ENCODE measurements around the gene DDI2. TPM values are rescaled to one million over a fixed set of nuclear protein-coding genes. Genes with fewer than 3 reads are reported as not detected.

DDI2 gene
- total RNA-seq, 3 donors from 2014 or later (not counting 1 experiment from before 2014, with no cell fraction given): 27.3 to 39.8 (median 34.0) TPM

- WGBS (ENCODE audit: insufficient coverage): 83% methylated on average over 1 of the region's 1 CpG
- Mint-ChIP-seq H3K27me3 (ENCODE audit: low read depth in 2 of 2) (no peaks in the 10 kb centered on the region), H3K36me3 (peaks cover 15% of the 10 kb centered on the region), H3K27ac (peak overlapping the region in 1 of 2 donors; percentile 27), H3K4me1 (peaks cover 14 to 15% of the 10 kb centered on the region in 2 donors), H3K9me3 (no peaks in the 10 kb centered on the region), H3K4me3 (no peak overlapping the region)
- intact Hi-C loops (cut with micrococcal nuclease): no loop called here
- Histone ChIP-seq H3K36me3 (ENCODE audit: control insufficient read depth, insufficient read depth, low read length) (peaks cover 31% of the 10 kb centered on the region), H3K27me3 (ENCODE audit: control insufficient read depth, insufficient read depth, low read length) (no peaks in the 10 kb centered on the region), H3K4me3 (ENCODE audit: low read length) (no peak overlapping the region), H3K9me3 (ENCODE audit: control insufficient read depth, insufficient read depth, low read length) (no peaks in the 10 kb centered on the region), H3K4me1 (ENCODE audit: control insufficient read depth, insufficient read depth, low read length) (no peaks in the 10 kb centered on the region), H3K27ac (ENCODE audit: low read length) (no peak overlapping the region)
- ATAC-seq: no peak
- DNase-seq: no peak
- TF ChIP-seq CTCF (IDR thresholded peaks at IDR 0.05): no peak
These were observed 10.7 kb downstream of the DDI2 start for GRCh38 chr1:15628003-15628402.

- no peak overlapping the region for H3K27ac Mint-ChIP-seq
- Histone ChIP-seq H3K36me3 (ENCODE audit: control insufficient read depth, insufficient read depth, low read length) (peaks cover 71% of the 10 kb centered on the region), H3K27ac (ENCODE audit: low read length) (no peak overlapping the region), H3K27me3 (ENCODE audit: control insufficient read depth, insufficient read depth, low read length) (no peaks in the 10 kb centered on the region), H3K4me1 (ENCODE audit: control insufficient read depth, insufficient read depth, low read length) (no peaks in the 10 kb centered on the region), H3K4me3 (ENCODE audit: low read length) (no peak overlapping the region), H3K9me3 (ENCODE audit: control insufficient read depth, insufficient read depth, low read length) (no peaks in the 10 kb centered on the region)
- H3K4me3 Mint-ChIP-seq: no peak overlapping the region
- 98% methylated on average over 9 of the region's 9 CpGs for WGBS (ENCODE audit: insufficient coverage)
- intact Hi-C loops (cut with micrococcal nuclease): no loop called here
- peaks cover 29% of the 10 kb centered on the region for H3K36me3 Mint-ChIP-seq
- no peaks in the 10 kb centered on the region for H3K27me3 Mint-ChIP-seq (ENCODE audit: low read depth in 2 of 2)
- no peak for ATAC-seq
- peaks cover under 1 to 4% of the 10 kb centered on the region in 2 donors for H3K4me1 Mint-ChIP-seq
- no peak for TF ChIP-seq CTCF (IDR thresholded peaks at IDR 0.05)
- H3K9me3 Mint-ChIP-seq: no peaks in the 10 kb centered on the region
- DNase-seq: no peak
These were observed 16.6 kb downstream of the DDI2 start for GRCh38 chr1:15633756-15634420.

- Histone ChIP-seq H3K27ac (ENCODE audit: low read length) (no peak overlapping the region), H3K4me1 (ENCODE audit: control insufficient read depth, insufficient read depth, low read length) (no peaks in the 10 kb centered on the region), H3K36me3 (ENCODE audit: control insufficient read depth, insufficient read depth, low read length) (peaks cover 80% of the 10 kb centered on the region), H3K27me3 (ENCODE audit: control insufficient read depth, insufficient read depth, low read length) (no peaks in the 10 kb centered on the region), H3K9me3 (ENCODE audit: control insufficient read depth, insufficient read depth, low read length) (no peaks in the 10 kb centered on the region), H3K4me3 (ENCODE audit: low read length) (no peak overlapping the region)
- Mint-ChIP-seq H3K27me3 (ENCODE audit: low read depth in 2 of 2) (no peaks in the 10 kb centered on the region), H3K27ac (no peak overlapping the region), H3K9me3 (no peaks in the 10 kb centered on the region), H3K36me3 (peaks cover 19% of the 10 kb centered on the region), H3K4me3 (no peak overlapping the region), H3K4me1 (no peaks in the 10 kb centered on the region)
- DNase-seq: no peak
- TF ChIP-seq CTCF (IDR thresholded peaks at IDR 0.05): no peak
- ATAC-seq: no peak
- intact Hi-C loops (cut with micrococcal nuclease): no loop called here
- 100% methylated on average over 4 of the region's 4 CpGs for WGBS (ENCODE audit: insufficient coverage)
These were observed 19.2 kb downstream of the DDI2 start for GRCh38 chr1:15636436-15636835.

- no peak overlapping the region for H3K4me3 Mint-ChIP-seq
- no peak overlapping the region for H3K27ac ChIP-seq (ENCODE audit: low read length)
- no peaks in the 10 kb centered on the region for H3K27me3 ChIP-seq (ENCODE audit: control insufficient read depth, insufficient read depth, low read length)
- 100% methylated on average over 4 of the region's 4 CpGs for WGBS (ENCODE audit: insufficient coverage)
- no peak for DNase-seq
- H3K27ac Mint-ChIP-seq: no peak overlapping the region
- TF ChIP-seq CTCF (IDR thresholded peaks at IDR 0.05): no peak
- no peaks in the 10 kb centered on the region for H3K27me3 Mint-ChIP-seq (ENCODE audit: low read depth in 2 of 2)
- H3K36me3 Mint-ChIP-seq: peaks cover 14% of the 10 kb centered on the region
- no peak overlapping the region for H3K4me3 ChIP-seq (ENCODE audit: low read length)
- no peaks in the 10 kb centered on the region for H3K9me3 ChIP-seq (ENCODE audit: control insufficient read depth, insufficient read depth, low read length)
- no peaks in the 10 kb centered on the region for H3K4me1 ChIP-seq (ENCODE audit: control insufficient read depth, insufficient read depth, low read length)
- peaks cover 77% of the 10 kb centered on the region for H3K36me3 ChIP-seq (ENCODE audit: control insufficient read depth, insufficient read depth, low read length)
- no peaks in the 10 kb centered on the region for H3K9me3 Mint-ChIP-seq
- intact Hi-C loops (cut with micrococcal nuclease): no loop called here
- ATAC-seq: no peak
- no peaks in the 10 kb centered on the region for H3K4me1 Mint-ChIP-seq
These were observed 20.6 kb downstream of the DDI2 start for GRCh38 chr1:15637826-15638225.
